T-helper 1 cell (primary cell): ENCODE data around the gene PROZ.
A peak's percentile ranks its signal among the peaks of the same experiment; 100 is the strongest.

Experiments
- DNase-seq, 5 donors: peaks; one replicate each; pipeline ENCODE4 v3.0.0-alpha.2; 2012 to 2020

PROZ gene

GRCh38 chr13:113120300-113121182 lies 37.9 kb upstream of the PROZ start:
- DNase-seq, result no peak

- DNase-seq, result no peak
These were observed 37.1 kb upstream of the PROZ start for GRCh38 chr13:113121183-113121927.

- DNase-seq, result no peak
These were observed 36.4 kb upstream of the PROZ start for GRCh38 chr13:113121928-113122471.

GRCh38 chr13:113122550-113123225 lies 35.8 kb upstream of the PROZ start, which contains the start of gene F10:
Gene F10 (plus strand): TSS chr13:113122799. CDS start chr13:113122856, 57 bp downstream.
- DNase-seq, result no peak

- no peak for DNase-seq
These were observed 34.9 kb upstream of the PROZ start for GRCh38 chr13:113123226-113124201.

- no peak for DNase-seq
These were observed 34.1 kb upstream of the PROZ start for GRCh38 chr13:113124211-113124970.

GRCh38 chr13:113125506-113126264 lies 32.8 kb upstream of the PROZ start:
- DNase-seq, result no peak

- DNase-seq, result no peak
These were observed 31.9 kb upstream of the PROZ start for GRCh38 chr13:113126265-113127150.

- DNase-seq, result no peak
These were observed 29.0 kb upstream of the PROZ start for GRCh38 chr13:113129480-113129879.

GRCh38 chr13:113129921-113130750 lies 28.3 kb upstream of the PROZ start:
- peak in 1 of 5 donors; percentile 22 for DNase-seq

- no peak for DNase-seq
These were observed 23.1 kb upstream of the PROZ start for GRCh38 chr13:113135281-113135760.

GRCh38 chr13:113137691-113138298 lies 20.7 kb upstream of the PROZ start:
- no peak for DNase-seq

GRCh38 chr13:113138792-113139551 lies 19.5 kb upstream of the PROZ start:
- no peak for DNase-seq

GRCh38 chr13:113139577-113139976 lies 18.9 kb upstream of the PROZ start:
- no peak for DNase-seq

- DNase-seq, result no peak
These were observed 17.5 kb upstream of the PROZ start for GRCh38 chr13:113140677-113141600.

GRCh38 chr13:113141601-113141970 lies 16.9 kb upstream of the PROZ start:
- DNase-seq, result no peak
